ENCODE data around the gene ZNF19. TPM values are rescaled to one million over a fixed set of nuclear protein-coding genes. Genes with fewer than 3 reads are reported as not detected.

Gene ZNF19
- total RNA-seq, 1 experiment from 2014 or later = 11.1 TPM

GRCh38 chr16:71474864-71475263 lies 14.3 kb downstream of the ZNF19 start:
- H3K4me1 Mint-ChIP-seq (ENCODE audit: low read depth, unreplicated experiment) = no peaks in the 10 kb centered on the region
- peaks cover 3% of the 10 kb centered on the region for H3K9me3 Mint-ChIP-seq (ENCODE audit: low read depth, unreplicated experiment)
- peaks cover 14% of the 10 kb centered on the region for H3K36me3 Mint-ChIP-seq (ENCODE audit: insufficient read depth, unreplicated experiment)
- H3K27me3 Mint-ChIP-seq (ENCODE audit: unreplicated experiment) = no peaks in the 10 kb centered on the region
- intact Hi-C loops (cut with micrococcal nuclease; ENCODE audit: unreplicated experiment) = no loop called here
- no peak overlapping the region for H3K27ac Mint-ChIP-seq (ENCODE audit: unreplicated experiment)
- H3K4me3 Mint-ChIP-seq (ENCODE audit: low read depth, unreplicated experiment) = no peak overlapping the region
- BruUV-seq (replicated peaks) = no TSS peak
- TF ChIP-seq, protein P1, sequence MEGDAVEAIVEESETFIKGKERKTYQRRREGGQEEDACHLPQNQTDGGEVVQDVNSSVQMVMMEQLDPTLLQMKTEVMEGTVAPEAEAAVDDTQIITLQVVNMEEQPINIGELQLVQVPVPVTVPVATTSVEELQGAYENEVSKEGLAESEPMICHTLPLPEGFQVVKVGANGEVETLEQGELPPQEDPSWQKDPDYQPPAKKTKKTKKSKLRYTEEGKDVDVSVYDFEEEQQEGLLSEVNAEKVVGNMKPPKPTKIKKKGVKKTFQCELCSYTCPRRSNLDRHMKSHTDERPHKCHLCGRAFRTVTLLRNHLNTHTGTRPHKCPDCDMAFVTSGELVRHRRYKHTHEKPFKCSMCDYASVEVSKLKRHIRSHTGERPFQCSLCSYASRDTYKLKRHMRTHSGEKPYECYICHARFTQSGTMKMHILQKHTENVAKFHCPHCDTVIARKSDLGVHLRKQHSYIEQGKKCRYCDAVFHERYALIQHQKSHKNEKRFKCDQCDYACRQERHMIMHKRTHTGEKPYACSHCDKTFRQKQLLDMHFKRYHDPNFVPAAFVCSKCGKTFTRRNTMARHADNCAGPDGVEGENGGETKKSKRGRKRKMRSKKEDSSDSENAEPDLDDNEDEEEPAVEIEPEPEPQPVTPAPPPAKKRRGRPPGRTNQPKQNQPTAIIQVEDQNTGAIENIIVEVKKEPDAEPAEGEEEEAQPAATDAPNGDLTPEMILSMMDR (IDR thresholded peaks at IDR 0.05; ENCODE audit: unreplicated experiment) = no peak
- DNase-seq = no peak
- CTCF ChIA-PET = no interaction called here

- CTCF ChIA-PET = no interaction called here
- Mint-ChIP-seq H3K4me1 (ENCODE audit: low read depth, unreplicated experiment) (no peaks in the 10 kb centered on the region), H3K27ac (ENCODE audit: unreplicated experiment) (no peak overlapping the region), H3K9me3 (ENCODE audit: low read depth, unreplicated experiment) (peaks cover 3% of the 10 kb centered on the region), H3K27me3 (ENCODE audit: unreplicated experiment) (no peaks in the 10 kb centered on the region), H3K36me3 (ENCODE audit: insufficient read depth, unreplicated experiment) (peaks cover 14% of the 10 kb centered on the region), H3K4me3 (ENCODE audit: low read depth, unreplicated experiment) (no peak overlapping the region)
- intact Hi-C loops (cut with micrococcal nuclease; ENCODE audit: unreplicated experiment) = no loop called here
- DNase-seq = no peak
- TF ChIP-seq, protein P1 (IDR thresholded peaks at IDR 0.05; ENCODE audit: unreplicated experiment) = no peak
- BruUV-seq (replicated peaks) = no TSS peak
Observed at GRCh38 chr16:71473891-71474290, 15.2 kb downstream of the ZNF19 start.

GRCh38 chr16:71472931-71473330 lies 16.2 kb downstream of the ZNF19 start:
- H3K4me3 Mint-ChIP-seq (ENCODE audit: low read depth, unreplicated experiment) = no peak overlapping the region
- BruUV-seq (replicated peaks) = no TSS peak
- H3K4me1 Mint-ChIP-seq (ENCODE audit: low read depth, unreplicated experiment) = no peaks in the 10 kb centered on the region

GRCh38 chr16:71472051-71472450 lies 17.1 kb downstream of the ZNF19 start:
- no peak overlapping the region for H3K27ac Mint-ChIP-seq (ENCODE audit: unreplicated experiment)
- peaks cover 8% of the 10 kb centered on the region for H3K36me3 Mint-ChIP-seq (ENCODE audit: insufficient read depth, unreplicated experiment)
- H3K9me3 Mint-ChIP-seq (ENCODE audit: low read depth, unreplicated experiment) = peaks cover 3% of the 10 kb centered on the region
- H3K4me1 Mint-ChIP-seq (ENCODE audit: low read depth, unreplicated experiment) = no peaks in the 10 kb centered on the region
- CTCF ChIA-PET = no interaction called here
- BruUV-seq (replicated peaks) = no TSS peak
- no peak for DNase-seq
- TF ChIP-seq, protein P1 (IDR thresholded peaks at IDR 0.05; ENCODE audit: unreplicated experiment) = no peak
- intact Hi-C loops (cut with micrococcal nuclease; ENCODE audit: unreplicated experiment) = no loop called here
- no peaks in the 10 kb centered on the region for H3K27me3 Mint-ChIP-seq (ENCODE audit: unreplicated experiment)
- no peak overlapping the region for H3K4me3 Mint-ChIP-seq (ENCODE audit: low read depth, unreplicated experiment)

More at GRCh38 chr16:71472931-71473330, 16.2 kb downstream of the ZNF19 start:
- TF ChIP-seq, protein P1 (IDR thresholded peaks at IDR 0.05; ENCODE audit: unreplicated experiment) = no peak
- Mint-ChIP-seq H3K9me3 (ENCODE audit: low read depth, unreplicated experiment) (peaks cover 3% of the 10 kb centered on the region), H3K36me3 (ENCODE audit: insufficient read depth, unreplicated experiment) (peaks cover 14% of the 10 kb centered on the region), H3K27ac (ENCODE audit: unreplicated experiment) (no peak overlapping the region), H3K27me3 (ENCODE audit: unreplicated experiment) (no peaks in the 10 kb centered on the region)
- DNase-seq = no peak
- intact Hi-C loops (cut with micrococcal nuclease; ENCODE audit: unreplicated experiment) = no loop called here
- CTCF ChIA-PET = no interaction called here

All from Calu3 (cell line).